ENCODE results near the gene CST7.
"Not testable (repeated sequence)": the region's sequence is repeated elsewhere in the genome, so short reads cannot be mapped to it uniquely, and the experiment has no call there.

CST7 gene

DNA sequence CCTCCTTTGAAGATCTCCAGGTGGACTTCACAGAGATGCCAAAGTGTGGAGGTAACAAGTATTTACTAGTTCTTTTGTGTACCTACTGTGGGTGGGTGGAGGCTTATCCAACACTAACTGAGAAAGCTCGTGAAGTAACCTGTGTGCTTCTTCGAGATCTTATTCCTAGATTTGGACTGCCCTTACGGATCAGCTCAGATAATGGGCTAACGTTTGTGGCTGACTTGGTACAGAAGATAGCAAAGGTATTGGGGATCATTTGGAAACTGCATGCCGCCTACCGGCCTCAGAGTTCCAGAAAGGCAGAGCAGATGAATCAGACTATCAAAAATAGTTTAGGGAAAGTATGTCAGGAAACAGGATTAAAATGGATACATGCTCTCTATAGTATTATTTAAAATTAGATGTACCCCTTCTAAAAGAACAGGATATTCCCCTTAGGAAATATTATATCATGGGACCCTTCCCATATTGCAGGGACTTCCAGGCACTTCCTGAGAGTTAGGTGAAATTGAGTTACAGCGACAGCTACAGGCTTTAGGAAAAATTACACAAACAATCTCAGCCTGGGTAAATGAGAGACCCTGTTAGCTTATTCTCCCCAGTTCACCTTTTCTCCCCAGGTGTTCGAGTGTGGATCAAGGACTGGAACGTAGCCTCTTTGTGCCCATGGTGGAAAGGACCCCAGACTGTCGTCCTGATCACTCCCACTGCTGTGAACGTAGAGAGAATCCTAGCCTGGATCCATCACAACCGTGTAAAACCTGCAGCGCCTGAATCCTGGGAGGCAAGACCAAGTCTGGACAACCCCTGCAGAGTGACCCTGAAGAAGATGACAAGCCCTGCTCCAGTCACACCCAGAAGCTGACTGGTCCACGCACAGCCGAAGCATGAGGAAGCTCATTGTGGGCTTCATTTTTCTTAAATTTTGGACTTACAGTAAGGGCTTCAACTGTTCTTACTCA is 18.1 kb upstream of the CST7 start:
- H2AFZ ChIP-seq (ENCODE audit: low read depth, low read length, severe bottlenecking); H3K4me3 ChIP-seq (ENCODE audit: insufficient read depth, low read length, poor library complexity, severe bottlenecking); H3K9ac ChIP-seq (ENCODE audit: low read length); H3K4me2 ChIP-seq (ENCODE audit: low read depth, low read length, poor library complexity, severe bottlenecking); H3K27me3 ChIP-seq (ENCODE audit: low read length); H3K27ac ChIP-seq (ENCODE audit: low read depth, low read length); H3K79me2 ChIP-seq (ENCODE audit: insufficient read depth, low read length); H3K9me3 ChIP-seq (ENCODE audit: insufficient read depth, low read length); H3F3A ChIP-seq (ENCODE audit: insufficient read depth); H3K36me3 ChIP-seq (ENCODE audit: low read length); H3K9me2 ChIP-seq (replicated peaks; ENCODE audit: insufficient read depth, low read length); H4K20me1 ChIP-seq (ENCODE audit: low read depth, low read length): not testable (repeated sequence)
- TF ChIP-seq CTCF (IDR thresholded peaks at IDR 0.05; ENCODE audit: insufficient read depth, low read length, poor library complexity, severe bottlenecking): peak; percentile 21

- not testable (repeated sequence) for H3K9me3 ChIP-seq (ENCODE audit: insufficient read depth, low read length); H3K79me2 ChIP-seq (ENCODE audit: insufficient read depth, low read length); H3K27ac ChIP-seq (ENCODE audit: low read depth, low read length); H3K9me2 ChIP-seq (replicated peaks; ENCODE audit: insufficient read depth, low read length); H3K27me3 ChIP-seq (ENCODE audit: low read length); H4K20me1 ChIP-seq (ENCODE audit: low read depth, low read length); H3K9ac ChIP-seq (ENCODE audit: low read length); H2AFZ ChIP-seq (ENCODE audit: low read depth, low read length, severe bottlenecking); H3K4me2 ChIP-seq (ENCODE audit: low read depth, low read length, poor library complexity, severe bottlenecking); H3K36me3 ChIP-seq (ENCODE audit: low read length); H3K4me3 ChIP-seq (ENCODE audit: insufficient read depth, low read length, poor library complexity, severe bottlenecking); H3F3A ChIP-seq (ENCODE audit: insufficient read depth)
Observed at GRCh38 chr20:24931893-24932292, 17.2 kb upstream of the CST7 start.

- no peaks in the 10 kb centered on the region for H3K9me2 ChIP-seq (replicated peaks; ENCODE audit: insufficient read depth, low read length)
- no peak overlapping the region for H3K9ac ChIP-seq (ENCODE audit: low read length)
- H2AFZ ChIP-seq (ENCODE audit: low read depth, low read length, severe bottlenecking): no peak overlapping the region
- no peak overlapping the region for H3K27ac ChIP-seq (ENCODE audit: low read depth, low read length)
- no peaks in the 10 kb centered on the region for H3K36me3 ChIP-seq (ENCODE audit: low read length)
- H3F3A ChIP-seq (ENCODE audit: insufficient read depth): no peaks in the 10 kb centered on the region
- no peaks in the 10 kb centered on the region for H3K27me3 ChIP-seq (ENCODE audit: low read length)
- H3K4me2 ChIP-seq (ENCODE audit: low read depth, low read length, poor library complexity, severe bottlenecking): no peak overlapping the region
- no peaks in the 10 kb centered on the region for H3K9me3 ChIP-seq (ENCODE audit: insufficient read depth, low read length)
- H4K20me1 ChIP-seq (ENCODE audit: low read depth, low read length): no peaks in the 10 kb centered on the region
- no peaks in the 10 kb centered on the region for H3K79me2 ChIP-seq (ENCODE audit: insufficient read depth, low read length)
- H3K4me3 ChIP-seq (ENCODE audit: insufficient read depth, low read length, poor library complexity, severe bottlenecking): no peak overlapping the region
- TF ChIP-seq EZH2phosphoT487 (conservative IDR thresholded peaks at IDR 0.05; ENCODE audit: low read length) (no peak), CTCF (IDR thresholded peaks at IDR 0.05; ENCODE audit: insufficient read depth, low read length, poor library complexity, severe bottlenecking) (no peak)
Observed at GRCh38 chr20:24933266-24933908, 15.7 kb upstream of the CST7 start.

DNA sequence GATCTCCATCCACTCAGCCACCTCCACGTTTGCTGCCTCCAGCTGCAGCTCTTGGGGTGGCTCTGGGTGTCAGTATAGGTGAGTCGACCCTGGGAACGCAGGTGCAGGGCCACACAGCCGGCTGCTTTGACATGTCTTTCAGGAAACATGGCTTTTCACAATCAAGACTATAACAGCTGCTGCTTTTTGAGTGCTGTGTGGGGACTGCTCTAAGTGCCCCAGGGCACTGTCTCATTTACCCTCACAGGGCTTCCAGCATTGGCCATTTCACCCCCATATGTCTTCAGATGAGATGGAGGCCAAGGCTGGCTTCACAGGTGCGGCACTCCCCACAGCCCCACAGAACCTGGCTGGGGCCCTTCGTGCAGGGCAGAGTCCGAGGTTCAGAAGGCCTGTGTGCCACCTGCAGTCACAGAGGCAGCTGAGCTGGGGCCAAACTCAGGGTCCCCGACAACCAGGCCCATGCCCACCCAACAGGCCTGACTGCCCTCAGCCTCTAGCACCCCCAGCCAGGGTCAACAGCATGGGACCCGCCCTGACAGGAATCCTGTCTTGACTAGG is 14.9 kb upstream of the CST7 start:
- no peaks in the 10 kb centered on the region for H3K27me3 ChIP-seq (ENCODE audit: low read length)
- H3K9me3 ChIP-seq (ENCODE audit: insufficient read depth, low read length): no peaks in the 10 kb centered on the region
- no peaks in the 10 kb centered on the region for H3K79me2 ChIP-seq (ENCODE audit: insufficient read depth, low read length)
- no peak overlapping the region for H2AFZ ChIP-seq (ENCODE audit: low read depth, low read length, severe bottlenecking)
- no peak for TF ChIP-seq EZH2phosphoT487 (conservative IDR thresholded peaks at IDR 0.05; ENCODE audit: low read length)
- TF ChIP-seq CTCF (IDR thresholded peaks at IDR 0.05; ENCODE audit: insufficient read depth, low read length, poor library complexity, severe bottlenecking): no peak
- H3K9ac ChIP-seq (ENCODE audit: low read length): no peak overlapping the region
- no peak overlapping the region for H3K4me3 ChIP-seq (ENCODE audit: insufficient read depth, low read length, poor library complexity, severe bottlenecking)
- H3F3A ChIP-seq (ENCODE audit: insufficient read depth): no peaks in the 10 kb centered on the region
- H4K20me1 ChIP-seq (ENCODE audit: low read depth, low read length): no peaks in the 10 kb centered on the region
- no peak overlapping the region for H3K27ac ChIP-seq (ENCODE audit: low read depth, low read length)
- H3K4me2 ChIP-seq (ENCODE audit: low read depth, low read length, poor library complexity, severe bottlenecking): no peak overlapping the region
- H3K9me2 ChIP-seq (replicated peaks; ENCODE audit: insufficient read depth, low read length): no peaks in the 10 kb centered on the region
- no peaks in the 10 kb centered on the region for H3K36me3 ChIP-seq (ENCODE audit: low read length)
